ACC112 (cell line): ENCODE data around the gene GRK5.

Experiments used
- H2AFZ ChIP-seq: fragments of 200-600 bp; sonication (generic); one replicate; pipeline ENCODE4 v1.6.0; 2017; ENCODE audit warnings: antibody characterized with exemption, low read length; ENCODE audit not compliant: unreplicated experiment
- H3K27ac ChIP-seq: fragments of 200-600 bp; sonication (generic); 2 replicates; pipeline ENCODE4 v1.5.1; 2014; ENCODE audit warnings: low read depth, mild to moderate bottlenecking, antibody characterized with exemption, low read length, moderate library complexity
- H3K27me3 ChIP-seq: fragments of 200-600 bp; sonication (generic); 2 replicates; pipeline ENCODE4 v1.6.1; 2014; ENCODE audit warnings: mild to moderate bottlenecking, antibody characterized with exemption, low read length, moderate library complexity, mixed read lengths; ENCODE audit not compliant: insufficient read depth
- H3K36me3 ChIP-seq: fragments of 200-600 bp; sonication (generic); 2 replicates; pipeline ENCODE4 v1.6.1; 2016; ENCODE audit warnings: mild to moderate bottlenecking, antibody characterized with exemption, low read length, moderate library complexity, mixed read lengths; ENCODE audit not compliant: insufficient read depth
- H3K4me1 ChIP-seq: fragments of 200-600 bp; sonication (generic); one replicate; pipeline ENCODE4 v1.6.1; 2016; ENCODE audit warnings: low read length, mixed read lengths; ENCODE audit not compliant: insufficient read depth, unreplicated experiment, control insufficient read depth
- H3K4me3 ChIP-seq: fragments of 200-600 bp; sonication (generic); 2 replicates; pipeline ENCODE4 v1.5.1; 2014; ENCODE audit warnings: mild to moderate bottlenecking, low read depth, low read length
- H3K79me2 ChIP-seq: fragments of 200-600 bp; sonication (generic); one replicate; pipeline ENCODE4 v1.6.0; 2016; ENCODE audit warnings: low read length; ENCODE audit not compliant: control insufficient read depth, unreplicated experiment, insufficient read depth

The GRK5 gene

GRCh38 chr10:119351189-119351588, 143.8 kb downstream of the GRK5 start:
- Histone ChIP-seq H3K79me2 (no peaks in the 10 kb centered on the region), H3K27ac (no peak overlapping the region), H3K27me3 (no peaks in the 10 kb centered on the region), H3K36me3 (no peaks in the 10 kb centered on the region), H3K4me3 (no peak overlapping the region), H2AFZ (no peak overlapping the region), H3K4me1 (no peaks in the 10 kb centered on the region)

- no peak overlapping the region for H2AFZ ChIP-seq
- no peak overlapping the region for H3K27ac ChIP-seq
- H3K36me3 ChIP-seq: no peaks in the 10 kb centered on the region
- no peaks in the 10 kb centered on the region for H3K27me3 ChIP-seq
- H3K4me3 ChIP-seq: no peak overlapping the region
- H3K79me2 ChIP-seq: no peaks in the 10 kb centered on the region
- no peaks in the 10 kb centered on the region for H3K4me1 ChIP-seq
Measured at GRCh38 chr10:119352042-119352441, 144.7 kb downstream of the GRK5 start.

- Histone ChIP-seq H3K79me2 (no peaks in the 10 kb centered on the region), H3K36me3 (no peaks in the 10 kb centered on the region), H3K4me3 (no peak overlapping the region), H3K27me3 (no peaks in the 10 kb centered on the region), H3K27ac (no peak overlapping the region), H3K4me1 (no peaks in the 10 kb centered on the region), H2AFZ (no peak overlapping the region)
Measured at GRCh38 chr10:119352807-119353206, 145.4 kb downstream of the GRK5 start.

GRCh38 chr10:119353421-119353820, 146.1 kb downstream of the GRK5 start:
- no peak overlapping the region for H2AFZ ChIP-seq

GRCh38 chr10:119355930-119356329, 148.6 kb downstream of the GRK5 start:
- Histone ChIP-seq H3K79me2 (no peaks in the 10 kb centered on the region), H3K27ac (no peak overlapping the region), H3K36me3 (no peaks in the 10 kb centered on the region), H3K27me3 (no peaks in the 10 kb centered on the region), H3K4me3 (no peak overlapping the region), H2AFZ (no peak overlapping the region), H3K4me1 (no peaks in the 10 kb centered on the region)

More at GRCh38 chr10:119353421-119353820, 146.1 kb downstream of the GRK5 start:
- Histone ChIP-seq H3K4me3 (no peak overlapping the region), H3K27ac (no peak overlapping the region), H3K4me1 (no peaks in the 10 kb centered on the region), H3K27me3 (no peaks in the 10 kb centered on the region), H3K36me3 (no peaks in the 10 kb centered on the region), H3K79me2 (no peaks in the 10 kb centered on the region)

- Histone ChIP-seq H3K36me3 (no peaks in the 10 kb centered on the region), H3K27ac (no peak overlapping the region), H3K27me3 (no peaks in the 10 kb centered on the region), H3K79me2 (no peaks in the 10 kb centered on the region), H2AFZ (no peak overlapping the region), H3K4me1 (no peaks in the 10 kb centered on the region), H3K4me3 (no peak overlapping the region)
Measured at GRCh38 chr10:119357412-119358151, 150.2 kb downstream of the GRK5 start.

- Histone ChIP-seq H3K4me3 (no peak overlapping the region), H3K27ac (no peak overlapping the region), H3K27me3 (no peaks in the 10 kb centered on the region), H3K79me2 (no peaks in the 10 kb centered on the region), H3K36me3 (no peaks in the 10 kb centered on the region), H2AFZ (no peak overlapping the region), H3K4me1 (no peaks in the 10 kb centered on the region)
Measured at GRCh38 chr10:119358152-119358512, 150.8 kb downstream of the GRK5 start.

GRCh38 chr10:119358567-119358966, 151.2 kb downstream of the GRK5 start:
- no peak overlapping the region for H3K27ac ChIP-seq
- no peaks in the 10 kb centered on the region for H3K27me3 ChIP-seq
- H3K4me1 ChIP-seq: no peaks in the 10 kb centered on the region
- H3K4me3 ChIP-seq: no peak overlapping the region
- no peaks in the 10 kb centered on the region for H3K79me2 ChIP-seq
- H2AFZ ChIP-seq: no peak overlapping the region
- no peaks in the 10 kb centered on the region for H3K36me3 ChIP-seq

GRCh38 chr10:119359025-119359424, 151.7 kb downstream of the GRK5 start:
- H3K4me1 ChIP-seq: no peaks in the 10 kb centered on the region
- no peak overlapping the region for H3K4me3 ChIP-seq
- no peak overlapping the region for H2AFZ ChIP-seq
- H3K36me3 ChIP-seq: no peaks in the 10 kb centered on the region
- no peak overlapping the region for H3K27ac ChIP-seq
- no peaks in the 10 kb centered on the region for H3K79me2 ChIP-seq
- H3K27me3 ChIP-seq: no peaks in the 10 kb centered on the region

GRCh38 chr10:119360181-119360921, 153.0 kb downstream of the GRK5 start:
- H3K27me3 ChIP-seq: no peaks in the 10 kb centered on the region
- H3K4me3 ChIP-seq: no peak overlapping the region
- H3K27ac ChIP-seq: no peak overlapping the region
- H3K79me2 ChIP-seq: no peaks in the 10 kb centered on the region
- peaks cover 5% of the 10 kb centered on the region for H3K4me1 ChIP-seq
- H2AFZ ChIP-seq: no peak overlapping the region
- H3K36me3 ChIP-seq: no peaks in the 10 kb centered on the region

GRCh38 chr10:119361037-119361436, 153.7 kb downstream of the GRK5 start:
- Histone ChIP-seq H3K4me1 (peaks cover 5% of the 10 kb centered on the region), H3K27me3 (no peaks in the 10 kb centered on the region), H2AFZ (no peak overlapping the region), H3K4me3 (no peak overlapping the region), H3K36me3 (no peaks in the 10 kb centered on the region), H3K27ac (no peak overlapping the region), H3K79me2 (no peaks in the 10 kb centered on the region)
